GM12878 (cell line): ENCODE measurements around the gene PRTFDC1. TPM values are rescaled to one million over a fixed set of nuclear protein-coding genes. Genes with fewer than 3 reads are reported as not detected.

ENCODE experiments used
- BACH1 ChIP-seq: fragments of 450-650 bp; IDR thresholded peaks from 2 replicates; pipeline ENCODE4 v1.6.1; 2017; ENCODE audit warnings: mild to moderate bottlenecking, borderline replicate concordance
- BMI1 ChIP-seq: fragments of 450-650 bp; IDR thresholded peaks from 2 replicates; pipeline ENCODE4 v1.6.1; 2016; ENCODE audit warnings: mild to moderate bottlenecking, moderate library complexity, borderline replicate concordance
- CHD4 ChIP-seq: fragments of 200-600 bp; sonication (generic); IDR thresholded peaks from 2 replicates; pipeline ENCODE4 v1.6.1; 2016; ENCODE audit warnings: mild to moderate bottlenecking
- DPF2 ChIP-seq: fragments of 450-650 bp; IDR thresholded peaks from 2 replicates; pipeline ENCODE4 v1.6.1; 2017; ENCODE audit warnings: mild to moderate bottlenecking
- EZH2 ChIP-seq: IDR thresholded peaks from 2 replicates; pipeline ENCODE4 v1.6.1; 2012; ENCODE audit warnings: low read depth, mild to moderate bottlenecking, control low read depth, inconsistent platforms, low read length, borderline replicate concordance; ENCODE audit not compliant: control insufficient read depth
- FOXM1 ChIP-seq: IDR thresholded peaks from 2 replicates; pipeline ENCODE4 v1.6.1; 2012; ENCODE audit warnings: low read depth, mild to moderate bottlenecking, inconsistent platforms, low read length, moderate library complexity
- HDAC2 ChIP-seq: fragments of 200-600 bp; sonication (generic); IDR thresholded peaks from 2 replicates; pipeline ENCODE4 v1.6.1; 2017
- JUND ChIP-seq: IDR thresholded peaks from 2 replicates; pipeline ENCODE4 v1.6.1; 2012; ENCODE audit warnings: low read depth, mild to moderate bottlenecking, low read length, improper control_type of control experiment, moderate library complexity
- MEF2A ChIP-seq: IDR thresholded peaks from 2 replicates; pipeline ENCODE4 v1.6.1; 2011; ENCODE audit warnings: low read depth, mild to moderate bottlenecking, low read length, moderate library complexity; ENCODE audit not compliant: insufficient read depth
- NFIC ChIP-seq: IDR thresholded peaks from 2 replicates; pipeline ENCODE4 v1.6.1; 2012; ENCODE audit warnings: low read depth, mild to moderate bottlenecking, inconsistent platforms, low read length, moderate library complexity
- PAX8 ChIP-seq: fragments of 450-650 bp; IDR thresholded peaks from 2 replicates; pipeline ENCODE4 v1.6.1; 2017; ENCODE audit warnings: mild to moderate bottlenecking, moderate library complexity
- PML ChIP-seq: IDR thresholded peaks from 2 replicates; pipeline ENCODE4 v1.6.1; 2012; ENCODE audit warnings: low read length, inconsistent platforms
- RBBP5 ChIP-seq: fragments of 200-600 bp; sonication (generic); conservative IDR thresholded peaks from 2 replicates; pipeline ENCODE4 v1.6.1; 2016
- STAT3 ChIP-seq: IDR thresholded peaks from 2 replicates; pipeline ENCODE4 v1.6.1; 2011; ENCODE audit warnings: low read depth, low read length, improper control_type of control experiment
- YBX1 ChIP-seq: fragments of 450-650 bp; IDR thresholded peaks from 2 replicates; pipeline ENCODE4 v1.6.1; 2016; ENCODE audit warnings: antibody characterized with exemption
- polyA plus RNA-seq, 11 experiments: library from polyadenylated mRNA; depleted of rRNA in 4 of 11; unstranded in 6 of 11; stranded (reverse) in 5 of 11; fragments of >200 nt; fragmentation: Nextera tagmentation in 4 of 11; fragmentation: Illumina TruSeq in 1 of 11; extraction: Ambion mirVana in 4 of 11; extraction: Trizol in 1 of 11; gene quantifications; 1 replicate in 1 of 11; 2 replicates in 10 of 11; pipeline versions ENCODE4 v1.2.1 to v1.2.3, GENCODE V29; 2011 to 2016; ENCODE audit warnings: inconsistent platforms in 2 of 11, missing spikeins in 2 of 11, low read depth in 1 of 11
- total RNA-seq, 4 experiments: library from RNA; depleted of rRNA in 3 of 4; stranded (reverse); fragments of >200 nt in 3 of 4; fragmentation: Illumina TruSeq in 1 of 4; extraction: Trizol in 1 of 4; gene quantifications; 2 replicates each; pipeline versions ENCODE4 v1.2.1 to v1.2.3, GENCODE V29; 2013 to 2021
- TF ChIP-seq, protein P1 (sequence below), 3 experiments: IDR thresholded peaks in 2 of 3; conservative IDR thresholded peaks in 1 of 3; 2 replicates each; pipeline ENCODE4 v1.5.1; 2011; ENCODE audit warnings: low read depth in 3 of 3, low read length in 3 of 3, mild to moderate bottlenecking in 3 of 3, control low read depth in 2 of 3, moderate library complexity in 2 of 3, inconsistent platforms in 1 of 3, mixed read lengths in 1 of 3; ENCODE audit not compliant: control insufficient read depth in 2 of 3, insufficient read depth in 1 of 3; ENCODE audit errors: extremely low read depth in 1 of 3
- TF ChIP-seq, protein P2 (sequence below): IDR thresholded peaks from 2 replicates; pipeline ENCODE4 v1.6.1; 2012; ENCODE audit warnings: low read depth, low read length, improper control_type of control experiment
- TF ChIP-seq, protein P3 (sequence below): IDR thresholded peaks from 2 replicates; pipeline ENCODE4 v1.6.1; 2012; ENCODE audit warnings: mild to moderate bottlenecking, low read depth, low read length
- TF ChIP-seq, protein P4 (sequence below): IDR thresholded peaks from 2 replicates; pipeline ENCODE4 v1.6.1; 2011; ENCODE audit warnings: low read depth, mild to moderate bottlenecking, low read length, moderate library complexity, borderline replicate concordance; ENCODE audit errors: extremely low read depth
- TF ChIP-seq, protein P5 (sequence below): fragments of 450-650 bp; IDR thresholded peaks from 2 replicates; pipeline ENCODE4 v1.6.1; 2017; ENCODE audit warnings: low read depth, mild to moderate bottlenecking, moderate library complexity
- TF ChIP-seq, protein P6 (sequence below): fragments of 450-650 bp; IDR thresholded peaks from 2 replicates; pipeline ENCODE4 v1.6.1; 2014; ENCODE audit warnings: mild to moderate bottlenecking

The PRTFDC1 gene
- total and polyA plus RNA-seq, 10 of the 15 experiments (the other 5 are each of a cell fraction or from before 2014, with no cell fraction given), result 5.5 to 17.3 (median 11.3) TPM

DNA sequence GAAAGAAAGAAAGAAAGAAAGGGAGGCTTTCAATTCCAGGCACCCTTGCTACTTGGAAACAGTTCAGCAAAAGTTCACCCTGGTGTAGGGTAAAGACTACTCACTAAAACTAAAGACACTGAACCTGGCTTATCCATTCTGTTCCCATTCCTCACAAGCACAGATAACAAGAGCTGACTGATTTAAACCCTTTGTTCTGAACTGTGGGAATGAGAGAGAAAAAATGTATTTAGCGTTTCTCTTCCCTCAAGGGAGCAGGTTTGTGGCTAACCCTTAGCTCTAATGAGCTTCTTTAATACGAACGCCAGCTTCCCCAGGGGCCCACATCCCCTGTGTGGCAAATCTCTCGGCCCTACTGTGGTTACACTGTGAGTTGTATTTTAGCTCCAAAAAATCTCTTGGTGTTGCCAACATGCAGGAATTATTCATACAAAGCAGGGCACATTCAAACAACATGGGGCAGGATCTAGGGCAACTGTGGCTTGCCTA lies 23.3 kb downstream of the PRTFDC1 start (continued):
- TF ChIP-seq, protein P1, sequence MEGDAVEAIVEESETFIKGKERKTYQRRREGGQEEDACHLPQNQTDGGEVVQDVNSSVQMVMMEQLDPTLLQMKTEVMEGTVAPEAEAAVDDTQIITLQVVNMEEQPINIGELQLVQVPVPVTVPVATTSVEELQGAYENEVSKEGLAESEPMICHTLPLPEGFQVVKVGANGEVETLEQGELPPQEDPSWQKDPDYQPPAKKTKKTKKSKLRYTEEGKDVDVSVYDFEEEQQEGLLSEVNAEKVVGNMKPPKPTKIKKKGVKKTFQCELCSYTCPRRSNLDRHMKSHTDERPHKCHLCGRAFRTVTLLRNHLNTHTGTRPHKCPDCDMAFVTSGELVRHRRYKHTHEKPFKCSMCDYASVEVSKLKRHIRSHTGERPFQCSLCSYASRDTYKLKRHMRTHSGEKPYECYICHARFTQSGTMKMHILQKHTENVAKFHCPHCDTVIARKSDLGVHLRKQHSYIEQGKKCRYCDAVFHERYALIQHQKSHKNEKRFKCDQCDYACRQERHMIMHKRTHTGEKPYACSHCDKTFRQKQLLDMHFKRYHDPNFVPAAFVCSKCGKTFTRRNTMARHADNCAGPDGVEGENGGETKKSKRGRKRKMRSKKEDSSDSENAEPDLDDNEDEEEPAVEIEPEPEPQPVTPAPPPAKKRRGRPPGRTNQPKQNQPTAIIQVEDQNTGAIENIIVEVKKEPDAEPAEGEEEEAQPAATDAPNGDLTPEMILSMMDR (IDR thresholded peaks at IDR 0.05 in 2 of 3, conservative IDR thresholded peaks at IDR 0.05 in 1 of 3; ENCODE audit: control insufficient read depth in 2 of 3, extremely low read depth in 1 of 3, insufficient read depth in 1 of 3, low read depth in 3 of 3, low read length in 3 of 3), result no peak
- no peak for TF ChIP-seq RBBP5
- no peak for TF ChIP-seq FOXM1
- TF ChIP-seq, protein P2, sequence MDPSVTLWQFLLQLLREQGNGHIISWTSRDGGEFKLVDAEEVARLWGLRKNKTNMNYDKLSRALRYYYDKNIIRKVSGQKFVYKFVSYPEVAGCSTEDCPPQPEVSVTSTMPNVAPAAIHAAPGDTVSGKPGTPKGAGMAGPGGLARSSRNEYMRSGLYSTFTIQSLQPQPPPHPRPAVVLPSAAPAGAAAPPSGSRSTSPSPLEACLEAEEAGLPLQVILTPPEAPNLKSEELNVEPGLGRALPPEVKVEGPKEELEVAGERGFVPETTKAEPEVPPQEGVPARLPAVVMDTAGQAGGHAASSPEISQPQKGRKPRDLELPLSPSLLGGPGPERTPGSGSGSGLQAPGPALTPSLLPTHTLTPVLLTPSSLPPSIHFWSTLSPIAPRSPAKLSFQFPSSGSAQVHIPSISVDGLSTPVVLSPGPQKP, result no peak
- peak; percentile 74; the same call in 1 of the 2 replicates for TF ChIP-seq DPF2
- TF ChIP-seq JUND, result no peak
- TF ChIP-seq PML, result no peak
- TF ChIP-seq, protein P3, sequence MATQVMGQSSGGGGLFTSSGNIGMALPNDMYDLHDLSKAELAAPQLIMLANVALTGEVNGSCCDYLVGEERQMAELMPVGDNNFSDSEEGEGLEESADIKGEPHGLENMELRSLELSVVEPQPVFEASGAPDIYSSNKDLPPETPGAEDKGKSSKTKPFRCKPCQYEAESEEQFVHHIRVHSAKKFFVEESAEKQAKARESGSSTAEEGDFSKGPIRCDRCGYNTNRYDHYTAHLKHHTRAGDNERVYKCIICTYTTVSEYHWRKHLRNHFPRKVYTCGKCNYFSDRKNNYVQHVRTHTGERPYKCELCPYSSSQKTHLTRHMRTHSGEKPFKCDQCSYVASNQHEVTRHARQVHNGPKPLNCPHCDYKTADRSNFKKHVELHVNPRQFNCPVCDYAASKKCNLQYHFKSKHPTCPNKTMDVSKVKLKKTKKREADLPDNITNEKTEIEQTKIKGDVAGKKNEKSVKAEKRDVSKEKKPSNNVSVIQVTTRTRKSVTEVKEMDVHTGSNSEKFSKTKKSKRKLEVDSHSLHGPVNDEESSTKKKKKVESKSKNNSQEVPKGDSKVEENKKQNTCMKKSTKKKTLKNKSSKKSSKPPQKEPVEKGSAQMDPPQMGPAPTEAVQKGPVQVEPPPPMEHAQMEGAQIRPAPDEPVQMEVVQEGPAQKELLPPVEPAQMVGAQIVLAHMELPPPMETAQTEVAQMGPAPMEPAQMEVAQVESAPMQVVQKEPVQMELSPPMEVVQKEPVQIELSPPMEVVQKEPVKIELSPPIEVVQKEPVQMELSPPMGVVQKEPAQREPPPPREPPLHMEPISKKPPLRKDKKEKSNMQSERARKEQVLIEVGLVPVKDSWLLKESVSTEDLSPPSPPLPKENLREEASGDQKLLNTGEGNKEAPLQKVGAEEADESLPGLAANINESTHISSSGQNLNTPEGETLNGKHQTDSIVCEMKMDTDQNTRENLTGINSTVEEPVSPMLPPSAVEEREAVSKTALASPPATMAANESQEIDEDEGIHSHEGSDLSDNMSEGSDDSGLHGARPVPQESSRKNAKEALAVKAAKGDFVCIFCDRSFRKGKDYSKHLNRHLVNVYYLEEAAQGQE, result no peak
- no peak for TF ChIP-seq EZH2
- TF ChIP-seq BMI1, result peak; percentile 78
- no peak for TF ChIP-seq NFIC
- peak; percentile 93 for TF ChIP-seq YBX1
- peak; percentile 39; the same call in 1 of the 2 replicates for TF ChIP-seq BACH1
- no peak for TF ChIP-seq MEF2A
- TF ChIP-seq HDAC2, result no peak
- TF ChIP-seq, protein P4, sequence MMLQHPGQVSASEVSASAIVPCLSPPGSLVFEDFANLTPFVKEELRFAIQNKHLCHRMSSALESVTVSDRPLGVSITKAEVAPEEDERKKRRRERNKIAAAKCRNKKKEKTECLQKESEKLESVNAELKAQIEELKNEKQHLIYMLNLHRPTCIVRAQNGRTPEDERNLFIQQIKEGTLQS, result no peak
- TF ChIP-seq, protein P5, sequence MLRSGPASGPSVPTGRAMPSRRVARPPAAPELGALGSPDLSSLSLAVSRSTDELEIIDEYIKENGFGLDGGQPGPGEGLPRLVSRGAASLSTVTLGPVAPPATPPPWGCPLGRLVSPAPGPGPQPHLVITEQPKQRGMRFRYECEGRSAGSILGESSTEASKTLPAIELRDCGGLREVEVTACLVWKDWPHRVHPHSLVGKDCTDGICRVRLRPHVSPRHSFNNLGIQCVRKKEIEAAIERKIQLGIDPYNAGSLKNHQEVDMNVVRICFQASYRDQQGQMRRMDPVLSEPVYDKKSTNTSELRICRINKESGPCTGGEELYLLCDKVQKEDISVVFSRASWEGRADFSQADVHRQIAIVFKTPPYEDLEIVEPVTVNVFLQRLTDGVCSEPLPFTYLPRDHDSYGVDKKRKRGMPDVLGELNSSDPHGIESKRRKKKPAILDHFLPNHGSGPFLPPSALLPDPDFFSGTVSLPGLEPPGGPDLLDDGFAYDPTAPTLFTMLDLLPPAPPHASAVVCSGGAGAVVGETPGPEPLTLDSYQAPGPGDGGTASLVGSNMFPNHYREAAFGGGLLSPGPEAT, result peak; percentile 78
- TF ChIP-seq CHD4, result no peak
- TF ChIP-seq STAT3, result 0 out of 2 replicates have a peak, but pooled peaks have one; percentile 44
- TF ChIP-seq, protein P6, sequence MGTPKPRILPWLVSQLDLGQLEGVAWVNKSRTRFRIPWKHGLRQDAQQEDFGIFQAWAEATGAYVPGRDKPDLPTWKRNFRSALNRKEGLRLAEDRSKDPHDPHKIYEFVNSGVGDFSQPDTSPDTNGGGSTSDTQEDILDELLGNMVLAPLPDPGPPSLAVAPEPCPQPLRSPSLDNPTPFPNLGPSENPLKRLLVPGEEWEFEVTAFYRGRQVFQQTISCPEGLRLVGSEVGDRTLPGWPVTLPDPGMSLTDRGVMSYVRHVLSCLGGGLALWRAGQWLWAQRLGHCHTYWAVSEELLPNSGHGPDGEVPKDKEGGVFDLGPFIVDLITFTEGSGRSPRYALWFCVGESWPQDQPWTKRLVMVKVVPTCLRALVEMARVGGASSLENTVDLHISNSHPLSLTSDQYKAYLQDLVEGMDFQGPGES, result no peak
- TF ChIP-seq PAX8, result no peak
